Eye (tissue), 1 donor: ENCODE results near the gene FHIP1B.
A peak's percentile ranks its signal among the peaks of the same experiment; 100 is the strongest.

ENCODE experiments used
- DNase-seq: peaks from one replicate; pipeline ENCODE4 v3.0.0-alpha.2; 2015

Gene FHIP1B

DNA sequence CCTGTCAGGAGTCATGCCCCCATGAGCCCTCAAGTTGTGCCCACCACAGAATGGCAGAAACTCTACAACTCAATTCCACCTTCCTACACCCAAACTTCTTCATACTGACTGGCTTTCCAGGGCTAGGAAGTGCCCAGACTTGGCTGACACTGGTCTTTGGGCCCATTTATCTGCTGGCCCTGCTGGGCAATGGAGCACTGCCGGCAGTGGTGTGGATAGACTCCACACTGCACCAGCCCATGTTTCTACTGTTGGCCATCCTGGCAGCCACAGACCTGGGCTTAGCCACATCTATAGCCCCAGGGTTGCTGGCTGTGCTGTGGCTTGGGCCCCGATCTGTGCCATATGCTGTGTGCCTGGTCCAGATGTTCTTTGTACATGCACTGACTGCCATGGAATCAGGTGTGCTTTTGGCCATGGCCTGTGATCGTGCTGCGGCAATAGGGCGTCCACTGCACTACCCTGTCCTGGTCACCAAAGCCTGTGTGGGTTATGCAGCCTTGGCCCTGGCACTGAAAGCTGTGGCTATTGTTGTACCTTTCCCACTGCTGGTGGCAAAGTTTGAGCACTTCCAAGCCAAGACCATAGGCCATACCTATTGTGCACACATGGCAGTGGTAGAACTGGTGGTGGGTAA, 35.1 kb downstream of the FHIP1B start, which contains the start of gene OR52W1:
Gene OR52W1, plus strand, starts transcription at position 51 of the 637 bp plus-strand sequence. Its CDS starts 0 bp downstream, at position 51.
- no peak for DNase-seq

- DNase-seq: no peak
Measured at GRCh38 chr11:6197466-6198200, 36.8 kb downstream of the FHIP1B start.

DNA sequence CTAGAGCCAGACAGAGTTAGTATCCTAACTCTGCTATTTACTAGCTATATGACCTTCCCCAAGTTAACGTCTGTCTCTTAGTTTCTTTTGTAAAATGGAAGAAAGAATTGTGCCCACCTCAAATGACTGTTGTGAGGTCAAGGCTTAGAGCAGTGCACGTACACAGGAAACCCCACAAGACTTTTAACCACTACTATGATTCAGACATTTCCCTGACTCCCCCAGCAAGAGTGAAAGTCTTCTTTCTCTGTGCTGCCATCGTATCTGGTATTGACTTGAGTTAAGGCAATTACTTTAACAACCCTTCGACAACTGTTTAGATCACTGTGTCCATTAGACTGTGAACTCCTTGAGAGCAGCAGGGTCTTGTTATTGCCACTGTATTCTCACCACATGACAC, 38.0 kb downstream of the FHIP1B start:
- DNase-seq: peak; percentile 53

- DNase-seq: no peak
Measured at GRCh38 chr11:6194065-6194581, 40.3 kb downstream of the FHIP1B start.

DNA sequence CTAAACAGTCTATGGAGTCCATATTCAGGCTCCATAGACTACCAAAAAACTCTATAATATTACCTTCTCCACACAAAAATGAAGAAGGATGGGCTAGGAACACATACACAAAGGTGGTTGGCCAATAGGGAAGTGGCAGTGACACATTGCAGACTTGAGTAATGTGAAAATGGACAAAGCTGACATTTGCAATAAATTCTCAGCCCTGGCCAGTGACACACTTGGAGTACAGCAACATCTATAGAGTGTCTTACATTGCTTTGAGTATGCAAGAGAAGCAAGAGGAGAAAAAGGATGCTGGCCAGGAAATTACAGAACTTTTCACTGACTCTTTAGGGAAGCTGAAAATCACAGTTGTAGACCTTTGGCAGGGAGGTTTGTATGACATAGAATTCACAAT, 42.7 kb downstream of the FHIP1B start:
- no peak for DNase-seq

DNA sequence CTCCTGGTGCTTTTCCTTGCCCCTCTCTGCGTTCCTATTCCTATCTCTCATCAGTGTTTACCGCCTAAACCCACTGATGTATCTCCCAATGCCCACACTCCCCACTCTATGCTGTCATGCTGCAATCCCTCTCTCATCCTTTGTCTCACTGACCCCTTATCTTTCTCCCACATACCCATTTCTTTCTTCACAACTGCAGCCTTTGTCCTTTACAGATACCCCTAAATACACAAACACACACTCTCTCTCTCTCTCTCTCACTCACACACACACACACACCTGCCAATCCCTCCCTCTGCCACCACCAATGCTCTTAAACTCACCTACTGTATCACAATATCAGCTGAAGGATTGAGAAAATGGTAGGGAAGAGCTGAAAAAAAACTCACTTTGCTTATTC, 59.0 kb downstream of the FHIP1B start:
- DNase-seq: no peak

DNA sequence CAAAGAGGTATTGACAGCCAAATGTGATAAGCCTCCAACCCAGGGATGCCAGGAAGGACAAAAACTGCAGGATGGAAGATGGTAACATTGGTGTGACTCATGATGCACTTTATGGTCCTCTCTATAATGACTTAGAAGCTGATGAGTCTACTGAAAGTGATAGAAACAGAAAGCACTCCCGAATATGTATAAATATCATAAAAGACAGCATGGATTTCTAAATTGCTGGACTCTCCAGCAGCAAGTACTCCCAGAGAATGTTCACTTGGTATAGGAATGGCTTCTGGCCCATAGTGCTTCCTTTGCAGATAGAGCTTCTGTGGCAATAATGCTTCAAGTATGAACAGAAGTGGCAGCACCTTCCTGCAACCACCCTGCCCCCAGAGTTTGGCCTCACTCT, 64.2 kb downstream of the FHIP1B start, which contains the start of gene OR52B2:
Gene OR52B2, minus strand, starts transcription at position 101 of the 400 bp plus-strand sequence. Its CDS starts 0 bp downstream, at position 101.
- DNase-seq: no peak
